DMS153 treated with DMSO at 0.1 percent for 48 hours (cell line): ENCODE results near the gene TST.

Source experiments
- DNase-seq: peaks from one replicate; lab custom pipeline; 2025; ENCODE audit not compliant: unreplicated experiment; lab: John Stamatoyannopoulos, UW

TST gene

DNA sequence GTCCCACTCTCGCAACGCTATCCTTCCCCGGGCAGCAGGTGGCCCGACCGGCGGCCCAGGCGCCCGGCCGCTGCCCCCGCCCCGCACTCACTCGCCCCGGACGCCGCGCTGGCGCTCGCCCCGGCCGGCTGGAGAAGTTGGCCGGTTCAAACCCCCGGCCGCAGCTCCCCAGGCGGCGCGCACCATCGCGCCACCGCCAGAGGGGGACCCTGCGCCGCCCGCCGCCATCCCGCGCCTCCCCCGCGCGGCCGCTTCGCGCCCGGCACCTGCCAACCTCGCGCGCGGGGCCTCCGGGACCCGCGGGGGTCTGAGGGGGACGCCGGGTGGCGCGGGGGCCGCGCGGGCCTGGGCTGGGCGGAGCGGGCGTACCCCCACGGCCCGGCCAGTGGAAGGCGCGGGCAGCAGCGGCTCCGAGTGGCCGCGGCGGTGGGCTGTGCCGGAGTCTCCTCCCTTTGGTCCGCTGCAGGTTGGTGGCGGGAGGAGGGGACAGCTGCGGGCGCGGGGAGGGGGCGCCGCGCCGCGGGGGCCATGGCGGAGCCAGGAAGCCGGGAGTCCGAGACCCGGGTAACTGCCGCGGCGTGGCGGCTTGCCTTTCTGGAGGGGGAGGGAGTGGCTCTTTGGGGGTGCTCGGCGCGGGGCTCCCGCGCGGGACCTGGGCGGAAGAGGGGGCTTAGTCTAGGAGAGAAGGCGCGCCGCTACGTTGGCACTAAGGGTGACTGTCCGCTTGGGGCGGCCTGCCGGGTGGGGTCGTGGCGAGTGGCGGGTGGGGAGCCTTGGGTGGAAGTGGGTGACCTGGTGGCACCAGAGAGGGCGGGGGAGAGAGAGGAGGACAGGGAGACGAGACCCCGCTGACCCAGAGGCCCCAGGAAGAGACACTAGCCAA is at the start of gene TST, which contains the start of gene MPST:
TST (minus strand) TSS at position 139 of the 883 bp plus-strand sequence. CDS start 715 bp downstream, outside the sequence.
MPST (plus strand) TSS at position 434 of the 883 bp plus-strand sequence; CDS start at position 529, 95 bp downstream.
- DNase-seq, result peak; percentile 54

DNA sequence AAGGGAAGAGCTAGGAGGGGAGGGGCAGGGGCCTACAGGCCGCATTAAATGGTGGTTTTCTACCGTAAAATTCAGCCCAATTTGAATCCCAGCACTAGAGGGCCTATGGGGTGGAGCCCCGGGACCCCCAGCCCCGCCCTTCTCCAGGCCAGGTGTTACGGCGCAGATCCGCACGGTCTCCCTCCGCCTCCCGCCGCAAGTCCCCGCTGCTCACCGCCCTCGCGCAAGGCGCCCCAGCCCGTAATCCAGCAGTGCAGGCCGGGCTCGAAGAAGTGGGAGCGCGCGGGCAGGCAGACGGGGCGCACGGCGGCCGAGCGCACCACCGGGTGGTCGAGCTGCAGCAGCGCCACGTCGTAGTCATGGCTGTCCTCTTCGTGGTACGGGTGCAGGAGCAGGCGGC is 49.6 kb upstream of the TST start:
- no peak for DNase-seq

DNA sequence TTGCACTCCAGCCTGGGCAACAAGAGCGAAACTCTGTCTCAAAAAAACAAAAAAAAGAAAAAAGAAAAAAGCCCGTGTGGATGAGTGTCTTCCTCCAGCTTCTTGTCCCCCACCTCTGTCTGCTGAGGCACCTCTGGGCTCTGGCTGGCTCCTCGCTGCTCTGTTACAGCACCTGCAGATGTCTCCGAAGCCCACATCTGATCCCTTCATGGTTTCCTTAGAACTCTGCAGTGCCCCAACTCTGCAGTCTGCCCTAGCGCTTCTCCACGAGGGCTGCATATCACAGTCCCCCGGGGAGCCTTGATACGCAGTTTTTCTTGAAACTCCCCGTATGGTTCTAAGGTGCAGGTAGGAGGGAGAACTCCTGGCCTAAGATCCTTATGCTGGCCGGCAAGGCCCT is 48.2 kb upstream of the TST start:
- DNase-seq, result no peak

DNA sequence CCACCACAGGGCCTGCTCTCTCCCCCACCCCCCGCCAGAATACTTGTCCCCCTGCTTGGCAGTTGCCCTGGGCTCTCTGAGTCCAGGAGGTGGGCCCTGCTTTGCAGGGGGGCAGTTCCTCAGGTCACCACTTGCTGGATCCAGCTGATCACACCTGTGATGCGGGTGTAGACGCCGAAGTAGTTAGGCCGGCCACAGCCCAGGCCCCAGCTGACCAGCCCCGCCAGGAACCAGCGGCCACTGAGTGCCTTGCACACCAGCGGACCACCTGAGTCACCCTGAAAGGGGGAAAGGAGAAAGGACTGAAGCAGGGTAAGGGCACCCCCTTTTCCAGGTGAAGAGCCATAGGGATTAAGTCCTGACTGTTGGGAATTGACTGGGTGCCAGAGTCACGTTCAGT is 46.7 kb upstream of the TST start:
- no peak for DNase-seq

DNA sequence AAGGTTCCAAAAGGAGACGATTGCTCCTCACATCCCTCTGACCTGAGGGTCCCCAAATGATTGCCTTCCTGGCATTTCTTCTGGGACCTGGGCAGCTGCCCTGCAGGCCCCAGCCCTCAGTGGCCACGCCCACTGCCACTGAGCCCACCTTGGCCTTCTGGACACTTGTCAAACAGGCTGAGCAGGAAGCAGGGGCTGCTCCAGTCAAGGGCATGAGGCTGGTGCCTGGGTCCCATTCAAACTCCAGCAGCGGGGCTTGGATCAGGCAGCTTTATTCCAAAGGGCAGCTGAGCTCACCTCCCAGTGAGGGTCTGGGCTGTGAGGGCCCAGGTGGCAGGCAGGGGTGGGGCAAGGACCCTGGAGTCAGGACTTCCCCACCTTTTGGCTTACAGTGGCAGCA is 45.9 kb upstream of the TST start:
- DNase-seq, result no peak

DNA sequence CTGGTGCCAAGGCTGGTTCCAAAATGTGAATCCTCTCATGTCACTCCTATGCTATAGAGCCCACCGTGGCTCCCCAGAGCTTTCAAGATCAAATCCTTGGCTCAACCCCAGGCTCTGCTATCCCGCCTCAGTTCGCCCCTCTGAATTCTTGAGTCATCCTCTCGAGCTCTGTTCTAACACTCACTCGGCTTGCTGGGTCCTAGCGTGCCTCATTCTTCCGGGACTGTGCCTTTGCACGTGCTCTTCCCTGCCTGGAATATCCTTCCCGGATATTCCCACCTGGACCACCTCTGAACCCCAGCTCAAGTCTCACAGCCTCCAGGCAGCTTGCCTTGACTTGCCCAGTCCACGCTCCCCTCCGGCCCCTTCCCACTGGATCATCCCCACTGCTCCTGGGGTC is 45.3 kb upstream of the TST start:
- DNase-seq, result no peak

DNA sequence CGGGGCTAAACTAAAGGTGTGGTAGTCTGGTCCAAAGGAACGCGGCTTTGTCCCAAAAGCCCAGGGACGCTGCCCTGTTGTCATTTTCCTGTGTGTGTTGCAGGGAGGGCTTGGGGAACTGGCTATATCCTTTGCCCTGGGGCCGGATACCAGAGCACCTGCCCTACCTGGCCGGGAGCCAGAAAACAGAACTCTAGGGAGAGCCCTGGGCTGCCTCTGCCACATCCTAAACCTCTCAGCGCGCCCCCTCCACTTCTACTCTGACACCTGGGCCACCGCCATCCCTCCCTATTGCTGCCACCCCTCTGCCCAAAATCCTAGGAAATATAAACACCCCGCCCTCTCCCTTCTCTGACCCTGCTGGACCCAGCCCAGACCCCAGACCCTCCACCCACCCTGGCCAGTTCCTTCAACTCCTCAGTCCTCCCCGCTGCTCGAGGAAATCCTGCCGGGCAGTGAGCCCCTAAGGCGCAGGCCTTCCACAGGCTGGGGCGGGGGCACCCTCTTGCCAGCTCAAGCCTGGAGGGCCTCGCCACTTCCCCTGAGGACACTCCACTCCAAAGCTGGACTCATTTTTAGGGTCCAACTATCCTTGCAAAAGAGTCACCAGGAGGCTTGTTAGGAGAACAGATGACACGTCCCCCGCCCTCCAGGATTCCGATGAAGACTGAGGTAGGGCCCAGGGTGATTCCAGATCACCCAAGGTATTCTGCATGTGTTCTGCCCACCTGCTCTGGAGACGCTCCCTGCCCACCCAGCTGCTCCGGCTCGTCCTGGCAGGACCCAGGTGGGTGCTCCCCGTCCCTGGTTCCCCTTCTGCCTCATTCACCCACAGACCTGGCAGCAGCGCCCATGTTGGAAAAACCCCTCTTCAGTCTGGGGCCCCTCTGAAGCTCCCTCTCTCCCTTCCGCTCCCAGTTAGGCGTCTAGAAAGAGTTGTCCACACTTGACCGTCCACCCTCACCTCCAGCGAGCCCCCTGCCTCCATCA is 44.5 kb upstream of the TST start:
- peak; percentile 63 for DNase-seq

DNA sequence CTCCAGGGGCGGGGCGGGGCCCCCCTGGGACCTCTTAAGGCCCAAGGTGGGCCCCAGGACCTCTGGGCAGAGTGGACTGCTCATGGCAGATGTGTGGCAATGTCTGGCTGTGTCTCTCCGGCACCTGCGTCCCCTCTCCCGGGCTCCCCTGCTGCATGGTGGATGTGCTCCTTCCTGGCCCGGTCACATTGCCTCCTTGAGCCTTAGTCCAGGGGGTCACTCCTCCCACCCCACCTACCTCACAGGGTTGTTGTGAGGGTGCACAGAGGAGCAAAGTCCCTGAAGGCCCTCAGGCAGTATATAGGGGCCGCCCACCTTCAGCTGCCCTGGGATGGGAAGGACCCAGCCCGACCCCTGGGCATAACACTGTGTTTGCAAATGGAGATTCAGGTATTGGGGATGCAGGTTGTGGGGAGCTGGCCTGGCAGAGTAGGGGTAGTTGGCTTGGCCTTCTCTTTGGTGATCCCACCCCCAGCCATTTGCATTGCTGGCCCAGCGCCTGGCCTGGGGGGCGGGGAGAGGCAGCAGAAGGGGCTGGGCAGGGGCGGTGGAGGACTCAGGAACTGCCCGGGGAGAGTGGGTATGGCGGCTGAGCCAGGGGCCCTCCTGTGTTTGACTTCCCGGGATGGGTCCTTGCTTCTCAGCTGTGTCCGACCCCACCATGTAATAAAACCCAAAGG is 43.6 kb upstream of the TST start:
- no peak for DNase-seq

DNA sequence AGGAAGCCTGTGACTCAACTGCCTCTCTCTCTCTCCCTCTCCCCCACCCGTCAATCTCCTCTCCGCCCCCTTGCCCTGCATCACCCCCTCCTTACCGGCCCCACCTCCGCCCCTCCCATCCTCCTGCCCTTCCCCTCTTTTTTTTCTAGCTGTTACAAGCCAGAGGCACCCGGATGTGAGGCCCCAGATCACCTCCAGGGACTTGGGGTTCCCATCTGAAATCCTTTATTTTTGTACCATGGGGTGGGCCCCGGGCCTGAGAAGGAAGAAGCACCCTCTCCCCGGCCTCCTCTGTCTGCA is 43.1 kb upstream of the TST start:
- DNase-seq, result no peak

DNA sequence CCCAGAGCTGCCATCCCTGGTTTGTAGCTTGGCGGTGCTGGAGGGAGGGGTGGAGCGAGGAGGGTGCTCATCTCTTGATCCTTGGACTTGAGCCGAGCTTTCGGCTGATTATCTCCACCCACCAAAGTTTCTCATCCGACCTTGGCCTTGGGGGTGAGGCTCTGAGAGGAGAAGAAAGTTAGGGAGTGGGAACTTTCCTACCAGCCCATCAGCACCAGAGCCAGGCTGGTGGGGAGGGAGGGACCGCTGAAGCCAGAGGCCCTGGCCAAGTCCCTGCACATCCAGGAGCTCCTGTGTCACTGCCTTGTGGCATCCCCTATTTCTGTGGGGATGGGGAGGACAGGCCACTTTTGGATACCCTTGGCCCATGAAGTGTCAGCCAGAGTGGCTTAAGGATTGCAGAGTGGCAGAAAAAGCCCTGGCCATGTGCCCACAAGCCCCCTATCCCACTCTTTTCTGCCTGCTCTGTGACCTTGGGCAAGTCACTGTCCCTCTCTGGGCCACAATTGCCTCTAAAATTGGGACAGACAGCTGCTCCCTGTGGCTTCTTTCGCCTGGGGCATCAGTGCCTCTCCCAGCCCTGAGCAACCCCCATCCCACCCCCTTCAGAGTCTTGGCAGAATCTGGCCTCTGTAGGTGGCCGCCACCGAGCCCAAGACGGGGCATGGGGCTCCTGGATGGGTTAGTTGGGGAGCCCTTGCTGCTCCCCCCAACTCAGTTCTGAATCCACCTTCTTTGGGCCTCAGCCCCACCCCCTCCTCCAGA is 42.5 kb upstream of the TST start:
- no peak for DNase-seq

DNA sequence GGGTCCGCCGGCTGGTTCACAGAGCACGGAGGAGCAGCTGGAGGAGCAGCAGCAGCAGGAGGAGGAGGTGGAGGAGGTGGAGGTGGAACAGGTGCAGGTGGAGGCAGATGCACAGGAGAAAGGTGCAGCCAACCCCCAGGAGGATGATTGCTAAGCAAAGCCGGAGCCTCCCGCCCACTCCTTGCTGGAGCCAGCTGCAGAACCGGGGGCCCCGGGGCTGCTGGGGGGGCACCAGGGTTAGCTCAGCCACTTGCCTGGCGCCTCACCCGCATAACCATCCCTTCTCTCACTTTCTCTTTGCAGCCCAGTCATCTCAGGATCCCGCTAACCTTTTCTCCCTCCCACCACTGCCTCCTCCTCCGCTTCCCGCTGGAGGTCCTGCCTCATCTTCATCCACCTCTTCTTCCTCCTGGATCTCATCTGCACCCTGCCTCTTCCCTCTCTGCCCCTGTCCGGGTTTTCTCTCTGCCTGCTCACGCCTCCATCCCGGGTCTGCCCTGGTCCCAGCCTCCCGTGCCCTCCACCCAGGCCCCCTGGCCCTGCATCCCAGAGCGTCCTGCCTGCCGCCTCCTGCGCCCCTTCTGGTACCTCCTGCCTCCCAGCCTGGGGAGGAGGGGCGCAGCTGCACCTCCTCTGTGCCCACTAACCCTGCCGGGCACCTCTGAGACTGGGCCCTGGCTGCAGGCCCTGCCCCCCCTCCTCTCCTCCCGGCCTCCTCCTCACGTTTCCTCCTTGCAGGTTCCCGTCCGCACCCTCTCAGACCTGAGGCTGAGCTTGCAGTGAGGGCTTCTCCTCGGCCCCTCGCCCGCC is 41.8 kb upstream of the TST start:
- no peak for DNase-seq

DNA sequence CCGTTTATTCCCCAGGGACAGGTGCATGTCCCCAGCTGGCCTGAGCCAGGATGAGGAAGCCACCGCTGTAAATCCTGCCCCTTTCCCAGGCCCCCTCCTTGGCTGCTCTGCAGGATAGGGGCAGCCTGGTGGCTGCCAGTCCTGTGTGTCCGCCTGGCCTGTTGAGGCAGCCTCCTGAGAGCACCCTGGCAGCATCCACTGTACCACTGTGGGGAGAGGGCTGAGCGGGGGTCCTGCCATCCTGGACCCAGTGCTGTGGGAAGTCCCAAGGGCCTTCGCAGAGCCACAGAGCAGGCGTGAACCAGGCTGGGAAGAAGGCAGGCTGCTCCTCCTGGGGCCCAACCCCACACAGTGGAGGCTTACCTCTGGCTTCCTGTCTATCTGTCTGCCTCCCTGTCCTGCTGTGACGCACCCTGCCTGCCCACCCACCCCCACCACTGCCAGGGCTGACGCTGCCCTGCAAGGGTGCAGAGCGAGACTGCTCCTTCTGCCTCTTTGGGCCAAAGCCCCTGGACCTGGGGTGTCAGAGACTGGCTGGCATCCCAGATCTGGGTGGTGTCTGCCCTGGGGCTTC is 40.7 kb upstream of the TST start:
- no peak for DNase-seq

DNA sequence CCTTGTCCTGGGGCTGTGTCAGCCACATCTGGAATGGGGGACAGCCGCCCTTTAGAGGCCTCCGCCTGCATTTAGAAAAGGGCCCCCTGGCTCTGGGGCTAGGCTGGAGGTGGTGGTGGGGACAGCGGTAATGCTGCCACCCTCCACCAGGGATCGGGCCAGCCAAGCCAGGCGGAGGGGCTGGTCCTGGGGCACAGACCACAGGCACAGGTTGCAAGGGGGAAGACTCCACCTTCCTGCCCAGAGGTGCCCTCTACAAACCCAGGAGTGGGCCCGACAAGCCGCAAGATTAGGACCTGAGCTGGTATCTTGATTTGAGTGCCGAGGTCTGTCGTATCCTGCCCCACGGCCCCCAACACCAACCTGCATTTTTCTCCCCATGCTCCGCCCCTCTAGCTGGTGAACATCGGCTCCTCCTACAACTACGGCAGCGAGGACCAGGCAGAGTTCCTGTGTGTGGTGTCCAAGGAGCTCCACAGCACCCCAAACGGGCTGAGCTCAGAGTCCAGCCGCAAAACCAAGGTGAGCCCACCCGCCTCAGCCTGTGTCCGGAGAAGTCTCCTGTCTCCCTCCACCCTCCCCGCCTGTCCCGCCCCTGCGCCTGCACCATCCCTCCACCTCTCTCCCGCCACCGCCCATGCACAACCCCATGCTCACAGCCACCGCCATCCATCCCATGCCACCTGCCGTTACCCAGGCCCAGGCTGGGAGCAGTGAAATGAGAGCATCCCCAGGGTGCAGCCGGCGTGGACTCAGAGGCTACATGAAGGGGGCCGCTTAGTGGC is 39.9 kb upstream of the TST start:
- no peak for DNase-seq

DNA sequence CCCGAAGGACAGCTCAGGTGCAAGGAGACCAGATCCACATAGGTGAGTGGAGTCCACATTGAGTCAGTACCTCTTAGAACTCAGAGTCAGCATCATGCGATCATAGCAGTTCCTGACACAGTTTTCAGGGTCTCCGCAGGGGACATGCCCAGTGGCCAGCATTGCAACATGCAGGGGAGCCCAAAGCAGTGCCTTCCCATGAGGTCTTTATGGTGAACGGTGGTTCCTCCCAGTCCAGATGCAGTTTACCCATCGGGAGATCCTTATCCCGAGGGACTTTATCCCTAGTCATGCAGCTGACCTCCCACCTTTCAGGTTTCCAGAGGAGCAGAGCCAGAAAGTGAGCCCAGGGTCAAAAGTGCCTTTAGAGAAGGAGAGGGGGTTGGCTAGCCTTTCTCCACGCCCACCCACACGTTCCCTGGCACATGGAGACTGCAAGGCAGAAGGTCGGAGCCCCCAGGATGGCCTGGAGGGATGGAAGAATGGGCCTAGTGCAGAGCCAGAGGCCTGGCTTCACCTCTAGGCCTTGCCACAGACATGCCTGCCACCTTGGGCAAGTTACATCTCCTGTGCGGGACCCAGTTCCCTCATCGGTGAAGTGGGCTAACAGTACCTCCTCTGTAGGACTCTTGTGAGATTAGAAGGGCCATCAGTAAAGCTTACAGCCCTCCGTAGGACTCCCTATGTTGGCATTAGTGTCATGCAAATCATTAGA is 38.7 kb upstream of the TST start:
- DNase-seq, result no peak

DNA sequence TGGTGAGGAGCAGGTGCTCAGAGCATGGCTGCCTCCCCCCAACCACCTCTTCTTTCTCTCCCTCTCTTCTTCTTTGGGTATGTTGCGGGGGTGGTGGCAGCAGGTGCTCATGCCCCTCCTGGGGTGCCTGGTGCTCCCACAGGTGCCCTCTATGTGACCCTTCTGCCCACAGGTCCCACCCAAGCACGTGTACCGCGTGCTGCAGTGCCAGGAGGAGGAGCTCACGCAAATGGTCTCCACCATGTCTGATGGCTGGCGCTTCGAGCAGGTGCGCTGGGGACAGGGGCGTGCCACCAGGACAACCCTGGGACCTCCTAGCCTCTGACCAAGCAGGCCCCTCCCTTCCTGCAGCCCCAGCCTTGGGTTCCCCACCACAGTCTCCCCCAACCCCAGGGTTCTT is 38.0 kb upstream of the TST start:
- no peak for DNase-seq

DNA sequence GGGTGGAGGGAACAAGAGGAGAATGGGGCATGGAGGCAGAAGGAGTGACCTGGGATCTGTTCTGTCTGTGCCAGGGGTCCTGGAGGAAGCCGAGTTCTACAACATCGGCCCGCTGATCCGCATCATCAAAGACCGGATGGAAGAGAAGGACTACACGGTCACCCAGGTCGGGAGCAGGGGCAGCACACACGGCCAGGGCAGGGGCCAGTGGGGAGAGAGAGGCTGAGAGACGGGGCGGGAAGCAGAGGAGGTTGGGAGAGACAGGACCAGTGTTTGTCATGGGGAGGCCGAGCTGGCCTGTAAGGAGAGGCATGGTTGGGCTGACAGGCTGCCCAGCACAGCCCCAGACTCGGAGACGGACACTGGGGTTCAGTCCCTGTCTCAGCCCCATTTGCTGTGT is 37.0 kb upstream of the TST start:
- no peak for DNase-seq

DNA sequence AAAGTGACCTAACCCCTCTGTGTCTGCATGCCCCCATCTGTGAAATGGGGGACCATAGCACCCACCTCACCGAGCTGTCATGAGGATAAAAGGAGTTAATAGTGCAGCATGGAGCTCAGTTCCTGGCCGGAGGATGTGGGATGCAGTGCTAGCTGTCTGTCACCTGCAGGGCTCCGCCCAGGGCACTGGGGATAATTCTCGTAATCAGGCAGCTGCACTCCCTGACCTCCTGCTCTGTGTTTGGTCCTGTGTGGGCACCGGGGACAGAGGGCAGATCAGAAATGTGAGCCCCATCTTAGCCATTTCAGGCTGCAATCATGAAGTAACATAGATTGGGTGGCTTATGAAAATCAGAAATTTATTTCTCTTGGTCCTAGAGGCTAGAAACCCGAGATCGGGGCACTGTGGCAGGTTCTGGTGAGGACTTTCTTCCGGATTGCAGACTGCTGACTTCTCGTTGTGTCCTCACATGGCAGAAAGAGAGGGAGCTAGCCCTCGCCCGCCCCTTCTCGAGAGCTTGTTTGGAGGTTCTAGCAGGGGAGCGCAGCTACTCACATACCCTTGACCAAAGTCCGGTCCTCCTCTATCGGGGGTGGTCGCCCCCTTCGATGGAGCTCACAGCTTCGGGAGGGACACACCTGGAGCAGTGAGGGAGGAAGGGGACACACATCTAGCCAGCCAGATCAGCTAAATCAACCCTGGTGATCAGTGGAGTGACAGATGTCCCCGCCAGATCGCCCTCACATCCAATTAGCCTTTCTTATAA is 35.5 kb upstream of the TST start:
- DNase-seq, result no peak
